ENCODE measurements around the gene THOP1.
"Not testable (repeated sequence)": the region's sequence is repeated elsewhere in the genome, so short reads cannot be mapped to it uniquely, and the experiment has no call there.

The THOP1 gene

GRCh38 chr19:2816641-2817040, 31.3 kb downstream of the THOP1 start:
- ATAC-seq (replicated peaks) = no peak
- Mint-ChIP-seq H3K27ac (no peak overlapping the region), H3K9me3 (no peaks in the 10 kb centered on the region)

GRCh38 chr19:2817237-2817829, 32.0 kb downstream of the THOP1 start:
- not testable (repeated sequence) for H3K4me1 Mint-ChIP-seq (ENCODE audit: low read depth in 2 of 2); H3K9me3 Mint-ChIP-seq; H3K27ac Mint-ChIP-seq; ATAC-seq (replicated peaks); DNase-seq; H3K27me3 Mint-ChIP-seq; H3K4me3 Mint-ChIP-seq
- H3K36me3 Mint-ChIP-seq (ENCODE audit: insufficient read depth) = peaks cover 10% of the 10 kb centered on the region

More at GRCh38 chr19:2816641-2817040, 31.3 kb downstream of the THOP1 start:
- Mint-ChIP-seq H3K4me3 (no peak overlapping the region), H3K36me3 (ENCODE audit: insufficient read depth) (peaks cover 10% of the 10 kb centered on the region), H3K27me3 (no peaks in the 10 kb centered on the region), H3K4me1 (ENCODE audit: low read depth in 2 of 2) (peaks cover 0 to 3% of the 10 kb centered on the region in 2 donors)
- DNase-seq = no peak

GRCh38 chr19:2819540-2820111, 34.3 kb downstream of the THOP1 start, which contains the start of gene ZNF554:
Gene ZNF554, plus strand, starts transcription at chr19:2819868. Its CDS starts 204 bp downstream, at chr19:2820072.
- ATAC-seq (replicated peaks) = peak; percentile 97
- Mint-ChIP-seq H3K9me3 (no peaks in the 10 kb centered on the region), H3K27me3 (no peaks in the 10 kb centered on the region), H3K4me3 (peak within 1 kb of the TSS; percentile 82 to 84), H3K36me3 (ENCODE audit: insufficient read depth) (peaks cover 8% of the 10 kb centered on the region), H3K4me1 (ENCODE audit: low read depth in 2 of 2) (peaks cover 0 to 3% of the 10 kb centered on the region in 2 donors), H3K27ac (peak within 1 kb of the TSS in 1 of 2 donors; percentile 68)
- peak; percentile 97 to 98 (median 98) for DNase-seq

GRCh38 chr19:2820112-2820702, 34.9 kb downstream of the THOP1 start:
- H3K27ac Mint-ChIP-seq = peak overlapping the region in 1 of 2 donors; percentile 68
- DNase-seq (no peak), ATAC-seq (replicated peaks) (peak; percentile 14)
- peak overlapping the region; percentile 82 to 84 for H3K4me3 Mint-ChIP-seq
- H3K27me3 Mint-ChIP-seq = no peaks in the 10 kb centered on the region
- peaks cover 0 to 3% of the 10 kb centered on the region in 2 donors for H3K4me1 Mint-ChIP-seq (ENCODE audit: low read depth in 2 of 2)
- no peaks in the 10 kb centered on the region for H3K9me3 Mint-ChIP-seq
- peaks cover 8% of the 10 kb centered on the region for H3K36me3 Mint-ChIP-seq (ENCODE audit: insufficient read depth)

DNA sequence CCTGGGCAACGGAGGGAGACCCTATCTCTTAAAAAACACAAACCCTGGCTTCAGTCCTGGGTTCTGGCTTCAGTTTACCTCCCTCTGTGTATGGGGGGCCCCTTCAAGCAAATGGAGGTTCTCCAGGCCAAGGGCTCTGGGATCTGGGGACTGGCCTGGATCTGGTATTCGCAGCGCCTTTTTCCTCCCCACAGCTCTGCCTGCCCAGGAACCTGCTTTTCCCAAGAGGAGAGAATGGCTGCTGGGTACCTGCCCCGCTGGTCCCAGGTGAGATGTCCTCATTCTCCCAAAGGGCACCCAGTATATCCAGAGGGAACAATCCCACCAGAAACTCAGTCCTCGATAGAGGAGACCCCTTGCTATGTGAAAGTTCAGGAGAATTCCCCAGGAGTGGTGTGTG, 37.5 kb downstream of the THOP1 start:
- no peak for DNase-seq
- ATAC-seq (replicated peaks) = no peak
- Mint-ChIP-seq H3K27me3 (no peaks in the 10 kb centered on the region), H3K36me3 (ENCODE audit: insufficient read depth) (peaks cover 8% of the 10 kb centered on the region), H3K4me3 (no peak overlapping the region), H3K9me3 (no peaks in the 10 kb centered on the region), H3K4me1 (ENCODE audit: low read depth in 2 of 2) (peaks cover 0 to 3% of the 10 kb centered on the region in 2 donors), H3K27ac (no peak overlapping the region)

DNA sequence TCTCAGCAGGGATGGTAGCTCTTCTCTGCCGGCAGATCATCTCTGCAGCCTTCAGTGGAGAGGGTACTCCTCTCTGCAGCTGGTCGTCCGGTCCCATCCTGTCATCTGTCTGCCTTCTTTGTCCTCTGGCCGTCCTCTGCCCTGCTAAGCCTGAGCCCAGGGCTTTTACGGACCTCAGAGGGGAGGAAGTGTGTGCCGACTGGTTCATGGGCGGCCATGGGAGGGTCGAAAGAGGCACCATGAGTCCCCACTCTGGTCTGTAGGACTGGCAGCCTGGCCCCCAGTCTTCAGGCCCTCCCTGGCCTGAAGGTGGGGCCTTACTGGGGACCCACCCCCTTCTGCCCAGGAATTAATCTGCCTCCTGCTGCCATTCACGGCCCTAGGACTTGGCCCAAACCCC, 38.3 kb downstream of the THOP1 start:
- Mint-ChIP-seq H3K36me3 (ENCODE audit: insufficient read depth) (peaks cover 8% of the 10 kb centered on the region), H3K9me3 (no peaks in the 10 kb centered on the region), H3K4me1 (ENCODE audit: low read depth in 2 of 2) (peaks cover 0 to 3% of the 10 kb centered on the region in 2 donors), H3K27ac (no peak overlapping the region), H3K4me3 (no peak overlapping the region), H3K27me3 (no peaks in the 10 kb centered on the region)
- DNase-seq = no peak
- no peak for ATAC-seq (replicated peaks)

DNA sequence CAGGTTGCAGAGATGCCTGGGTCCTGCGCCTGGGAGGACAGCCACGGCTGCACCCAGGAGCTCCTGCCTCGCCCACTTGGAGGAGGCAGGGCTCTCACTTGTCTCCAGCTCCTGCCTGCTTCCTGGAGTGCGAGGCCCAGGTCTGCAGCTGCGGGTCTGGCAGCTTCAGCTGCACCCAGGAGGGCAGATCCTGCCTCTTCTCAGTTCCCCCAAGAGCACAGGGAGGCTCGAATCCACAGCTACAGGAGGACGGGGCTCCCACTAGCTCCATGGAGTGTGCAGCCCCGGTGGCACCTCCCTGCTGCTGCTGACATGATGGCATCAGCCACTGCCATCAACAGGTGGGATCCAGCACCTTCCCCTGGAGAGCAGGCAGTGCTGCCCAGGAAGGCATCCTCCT, 38.8 kb downstream of the THOP1 start:
- H3K4me1 Mint-ChIP-seq (ENCODE audit: low read depth in 2 of 2) = peaks cover 0 to 3% of the 10 kb centered on the region in 2 donors
- ATAC-seq (replicated peaks) (no peak), DNase-seq (no peak)
- peaks cover 8% of the 10 kb centered on the region for H3K36me3 Mint-ChIP-seq (ENCODE audit: insufficient read depth)
- no peaks in the 10 kb centered on the region for H3K27me3 Mint-ChIP-seq
- no peak overlapping the region for H3K27ac Mint-ChIP-seq
- H3K9me3 Mint-ChIP-seq = no peaks in the 10 kb centered on the region
- no peak overlapping the region for H3K4me3 Mint-ChIP-seq

DNA sequence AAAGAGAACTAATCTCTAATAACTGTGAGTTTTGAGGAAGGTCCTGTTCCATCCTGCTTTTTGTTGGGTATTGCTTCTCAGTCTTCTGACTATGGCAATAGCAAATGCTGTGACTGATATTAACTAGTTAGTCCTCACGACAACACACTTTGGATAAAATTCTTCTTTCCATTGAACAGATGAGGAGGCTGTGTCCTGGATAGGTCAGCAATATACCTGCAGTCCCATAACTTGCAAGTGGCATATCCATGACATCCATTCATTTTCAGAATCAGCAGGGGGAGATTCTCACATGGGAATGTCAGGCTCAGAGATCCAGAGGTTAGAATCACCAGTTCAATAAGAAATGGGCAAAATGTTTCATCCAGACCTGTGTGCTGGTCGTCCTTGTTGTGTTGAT, 41.7 kb downstream of the THOP1 start:
- H3K36me3 Mint-ChIP-seq (ENCODE audit: insufficient read depth) = no peaks in the 10 kb centered on the region
- H3K4me3 Mint-ChIP-seq = no peak overlapping the region
- H3K27ac Mint-ChIP-seq = no peak overlapping the region
- DNase-seq (no peak), ATAC-seq (replicated peaks) (no peak)
- H3K4me1 Mint-ChIP-seq (ENCODE audit: low read depth in 2 of 2) = no peaks in the 10 kb centered on the region
- H3K27me3 Mint-ChIP-seq = no peaks in the 10 kb centered on the region
- H3K9me3 Mint-ChIP-seq = no peaks in the 10 kb centered on the region

DNA sequence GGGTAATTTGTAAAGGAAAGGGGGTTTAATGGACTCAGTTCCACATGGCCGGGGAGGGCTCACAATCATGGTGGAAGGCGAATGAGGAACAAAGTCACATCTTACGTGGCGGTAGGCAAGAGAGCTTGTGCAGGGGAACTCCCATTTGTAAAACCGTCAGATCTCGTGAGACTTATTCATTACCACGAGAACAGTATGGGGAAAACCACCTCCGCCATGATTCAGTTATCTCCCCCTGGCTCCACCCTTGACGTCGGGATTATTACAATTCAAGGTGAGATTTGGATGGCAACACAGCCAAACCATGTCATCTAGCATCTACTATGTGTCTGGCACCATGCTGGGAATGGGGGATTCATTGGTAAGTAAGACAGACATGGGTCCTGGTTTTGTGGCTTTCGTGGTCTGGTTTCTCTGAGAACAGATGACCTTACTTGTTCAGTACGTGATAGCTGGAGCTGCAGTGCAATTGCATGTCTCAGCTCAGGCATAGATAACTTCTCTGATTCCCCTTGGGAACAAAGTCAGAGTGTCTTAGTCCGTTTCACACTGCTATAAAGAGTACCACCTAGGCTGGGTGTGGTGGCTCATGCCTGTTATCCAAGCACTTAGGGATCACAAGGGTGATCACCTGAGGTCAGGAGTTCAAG, 42.7 kb downstream of the THOP1 start:
- DNase-seq (no peak), ATAC-seq (replicated peaks) (no peak)
- H3K36me3 Mint-ChIP-seq (ENCODE audit: insufficient read depth) = no peaks in the 10 kb centered on the region
- no peak overlapping the region for H3K27ac Mint-ChIP-seq
- no peaks in the 10 kb centered on the region for H3K4me1 Mint-ChIP-seq (ENCODE audit: low read depth in 2 of 2)
- no peaks in the 10 kb centered on the region for H3K27me3 Mint-ChIP-seq
- H3K4me3 Mint-ChIP-seq = no peak overlapping the region
- H3K9me3 Mint-ChIP-seq = peaks cover 0 to 1% of the 10 kb centered on the region in 2 donors

GRCh38 chr19:2834294-2834871, 49.1 kb downstream of the THOP1 start:
- no peaks in the 10 kb centered on the region for H3K4me1 Mint-ChIP-seq (ENCODE audit: low read depth in 2 of 2)
- peaks cover 7% of the 10 kb centered on the region for H3K36me3 Mint-ChIP-seq (ENCODE audit: insufficient read depth)
- peaks cover 4 to 9% of the 10 kb centered on the region in 2 donors for H3K9me3 Mint-ChIP-seq
- H3K4me3 Mint-ChIP-seq = no peak overlapping the region
- ATAC-seq (replicated peaks) (no peak), DNase-seq (no peak)
- no peaks in the 10 kb centered on the region for H3K27me3 Mint-ChIP-seq
- no peak overlapping the region for H3K27ac Mint-ChIP-seq

DNA sequence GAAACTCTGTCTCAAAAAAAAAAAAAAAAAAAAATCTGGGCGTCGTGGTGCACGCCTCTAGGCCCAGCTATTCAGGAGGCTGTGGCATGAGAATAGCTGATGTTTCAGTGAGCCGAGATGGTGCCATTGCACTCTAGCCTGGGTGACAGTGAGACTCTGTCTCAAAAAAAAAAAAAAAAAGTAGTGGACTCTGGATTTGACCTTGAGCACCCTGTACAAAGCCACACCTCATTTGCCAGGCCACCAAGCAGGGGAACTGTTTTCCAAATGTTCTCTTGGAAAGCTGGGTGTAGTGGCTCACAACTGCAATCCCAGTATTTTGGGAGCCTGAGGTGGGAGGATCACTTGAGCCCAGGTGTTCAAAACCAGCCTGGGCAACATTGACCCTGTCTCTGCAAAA, 52.1 kb downstream of the THOP1 start:
- H3K27ac Mint-ChIP-seq = no peak overlapping the region
- no peak for ATAC-seq (replicated peaks)
- peaks cover 14% of the 10 kb centered on the region for H3K36me3 Mint-ChIP-seq (ENCODE audit: insufficient read depth)
- H3K9me3 Mint-ChIP-seq = peaks cover 4 to 9% of the 10 kb centered on the region in 2 donors
- no peak overlapping the region for H3K4me3 Mint-ChIP-seq
- H3K4me1 Mint-ChIP-seq (ENCODE audit: low read depth in 2 of 2) = peaks cover 7 to 10% of the 10 kb centered on the region in 2 donors
- no peak for DNase-seq
- H3K27me3 Mint-ChIP-seq = no peaks in the 10 kb centered on the region

DNA sequence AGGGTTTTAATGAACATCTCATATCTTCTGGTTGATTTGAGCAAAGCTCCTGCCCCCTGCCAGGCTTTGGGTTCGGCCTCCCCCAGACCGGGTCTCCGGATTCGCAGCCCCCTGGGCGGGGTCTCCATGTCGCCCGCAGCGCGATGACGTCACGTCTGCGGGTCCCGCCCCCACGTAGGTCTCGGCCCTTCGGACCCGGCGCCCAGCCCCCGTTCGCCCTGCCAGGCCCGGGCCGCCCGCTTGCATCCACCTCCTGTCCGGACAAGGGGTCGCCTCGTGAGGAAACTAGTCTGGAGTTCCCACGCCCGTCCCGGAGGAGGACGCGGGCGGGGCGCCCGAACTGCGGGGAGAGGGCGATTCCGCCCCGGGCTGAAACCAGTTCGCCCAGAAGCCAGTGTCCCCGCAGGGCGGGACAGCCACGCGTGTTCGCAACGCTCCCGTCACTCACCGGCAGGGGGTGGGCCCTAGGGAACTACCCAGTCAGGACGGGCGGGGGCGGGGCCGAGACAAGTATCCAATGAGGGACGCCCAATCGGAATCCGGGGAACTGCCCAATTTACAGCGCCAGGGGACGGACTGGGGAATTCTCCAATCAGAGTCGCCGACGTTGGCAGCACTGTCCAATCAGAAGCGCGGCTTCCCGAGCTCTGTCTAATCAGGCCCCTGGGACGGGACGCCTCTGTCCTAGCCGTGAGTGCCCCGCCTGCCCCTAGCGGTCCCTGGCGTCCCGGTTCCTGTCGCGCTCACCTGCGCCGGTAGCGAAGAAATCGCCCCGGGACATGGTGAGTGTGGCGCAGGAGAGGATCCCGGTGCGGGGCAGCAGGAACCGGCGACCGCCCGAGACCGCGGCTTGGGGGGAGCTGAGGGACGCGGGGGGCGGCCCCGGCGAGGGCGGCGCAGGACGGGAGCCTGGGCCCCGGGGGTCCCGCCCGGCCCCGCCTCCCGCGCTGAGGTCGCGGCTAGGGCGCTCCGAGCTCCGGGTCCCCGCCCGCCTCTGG, 55.8 kb downstream of the THOP1 start, which contains the start of gene ZNF555:
TSS of gene ZNF555 (plus strand) at position 682 of the 998 bp plus-strand sequence. CDS start at position 780, 98 bp downstream.
- peak within 1 kb of the TSS; percentile 93 to 95 for H3K27ac Mint-ChIP-seq
- peaks cover 9% of the 10 kb centered on the region for H3K36me3 Mint-ChIP-seq (ENCODE audit: insufficient read depth)
- H3K4me3 Mint-ChIP-seq = peak within 1 kb of the TSS; percentile 92 to 94
- H3K9me3 Mint-ChIP-seq = no peaks in the 10 kb centered on the region
- peaks cover 11 to 12% of the 10 kb centered on the region in 2 donors for H3K4me1 Mint-ChIP-seq (ENCODE audit: low read depth in 2 of 2)
- ATAC-seq (replicated peaks) = peak; percentile 96
- H3K27me3 Mint-ChIP-seq = no peaks in the 10 kb centered on the region
- DNase-seq = peak; percentile 95 to 97 (median 96)

Measured in effector memory CD8-positive, alpha-beta T cell (primary cell).